Measurements from ENCODE around the gene IMMP2L.

- TF ChIP-seq CTCF (IDR thresholded peaks at IDR 0.05) (no peak), GABPA (IDR thresholded peaks at IDR 0.05; ENCODE audit: low read depth) (no peak)
Measured at GRCh38 chr7:111499027-111499426, 63.3 kb downstream of the IMMP2L start.

Data from SK-N-SH (cell line).